Measurements from ENCODE around the gene PTPRD.
A peak's percentile ranks its signal among the peaks of the same experiment; 100 is the strongest.

PTPRD gene

GRCh38 chr9:8726692-8727091, 1886.1 kb downstream of the PTPRD start:
- H3K9me2 ChIP-seq (replicated peaks; ENCODE audit: low read depth, low read length), result no peaks in the 10 kb centered on the region
- H3K9me3 ChIP-seq (ENCODE audit: insufficient read depth, low read depth, low read length), result no peaks in the 10 kb centered on the region
- H3K4me2 ChIP-seq (ENCODE audit: low read depth, low read length, poor library complexity, severe bottlenecking), result no peak overlapping the region
- H3K9ac ChIP-seq (ENCODE audit: low read depth, low read length, poor library complexity, severe bottlenecking), result no peak overlapping the region
- no peak for TF ChIP-seq EZH2phosphoT487 (IDR thresholded peaks at IDR 0.05; ENCODE audit: borderline replicate concordance)
- no peak for TF ChIP-seq CTCF (conservative IDR thresholded peaks at IDR 0.05; ENCODE audit: low read length)
- peaks cover 86% of the 10 kb centered on the region for H3K4me1 ChIP-seq (ENCODE audit: insufficient read depth, low read length, poor library complexity, severe bottlenecking)
- peaks cover 9% of the 10 kb centered on the region for H4K20me1 ChIP-seq (ENCODE audit: insufficient read depth, low read length, poor library complexity, severe bottlenecking)
- no peaks in the 10 kb centered on the region for H3K27me3 ChIP-seq (ENCODE audit: insufficient read depth, low read length, poor library complexity, severe bottlenecking)
- peaks cover 3% of the 10 kb centered on the region; the same call in 1 of the 2 replicates for H3F3A ChIP-seq (ENCODE audit: low read depth)
- no peak overlapping the region for H3K4me3 ChIP-seq (ENCODE audit: low read length, poor library complexity, severe bottlenecking)
- peaks cover 80% of the 10 kb centered on the region for H3K79me2 ChIP-seq (ENCODE audit: insufficient read depth, low read length)
- H3K36me3 ChIP-seq (ENCODE audit: insufficient read depth, low read length), result peaks cover 21% of the 10 kb centered on the region; the same call in 1 of the 2 replicates
- no peak overlapping the region for H2AFZ ChIP-seq (ENCODE audit: low read length)

DNA sequence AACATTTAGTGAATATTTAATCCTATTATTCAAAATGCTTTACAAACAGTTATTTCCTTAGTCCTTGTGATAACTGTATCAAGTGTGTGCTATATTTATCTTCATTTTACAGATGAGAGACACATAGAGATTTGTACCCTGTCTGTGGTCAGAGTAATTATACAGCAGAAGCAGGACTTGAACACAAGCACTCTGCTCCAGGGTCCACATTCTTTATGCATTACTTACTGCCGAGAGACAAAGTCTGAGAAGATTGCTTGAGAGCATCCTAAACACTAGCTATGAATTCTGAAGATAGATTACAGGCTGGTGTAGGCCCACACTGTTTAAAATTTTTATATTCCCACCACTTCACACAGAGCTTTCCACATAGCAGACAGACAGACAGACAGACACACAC, 1887.2 kb downstream of the PTPRD start:
- Histone ChIP-seq H3F3A (ENCODE audit: low read depth) (peaks cover 5% of the 10 kb centered on the region), H3K79me2 (ENCODE audit: insufficient read depth, low read length) (peaks cover 79% of the 10 kb centered on the region), H2AFZ (ENCODE audit: low read length) (no peak overlapping the region), H3K4me1 (ENCODE audit: insufficient read depth, low read length, poor library complexity, severe bottlenecking) (peaks cover 84% of the 10 kb centered on the region), H3K4me2 (ENCODE audit: low read depth, low read length, poor library complexity, severe bottlenecking) (no peak overlapping the region), H3K9ac (ENCODE audit: low read depth, low read length, poor library complexity, severe bottlenecking) (no peak overlapping the region), H3K9me2 (replicated peaks; ENCODE audit: low read depth, low read length) (no peaks in the 10 kb centered on the region), H3K27me3 (ENCODE audit: insufficient read depth, low read length, poor library complexity, severe bottlenecking) (no peaks in the 10 kb centered on the region), H3K4me3 (ENCODE audit: low read length, poor library complexity, severe bottlenecking) (no peak overlapping the region), H3K9me3 (ENCODE audit: insufficient read depth, low read depth, low read length) (no peaks in the 10 kb centered on the region), H3K36me3 (ENCODE audit: insufficient read depth, low read length) (peaks cover 19% of the 10 kb centered on the region; the same call in 1 of the 2 replicates), H4K20me1 (ENCODE audit: insufficient read depth, low read length, poor library complexity, severe bottlenecking) (peaks cover 3% of the 10 kb centered on the region)
- TF ChIP-seq EZH2phosphoT487 (IDR thresholded peaks at IDR 0.05; ENCODE audit: borderline replicate concordance) (no peak), CTCF (conservative IDR thresholded peaks at IDR 0.05; ENCODE audit: low read length) (no peak)

GRCh38 chr9:8724284-8725018, 1888.4 kb downstream of the PTPRD start:
- Histone ChIP-seq H3K9ac (ENCODE audit: low read depth, low read length, poor library complexity, severe bottlenecking) (peak overlapping the region; percentile 18), H3K79me2 (ENCODE audit: insufficient read depth, low read length) (peaks cover 76% of the 10 kb centered on the region), H4K20me1 (ENCODE audit: insufficient read depth, low read length, poor library complexity, severe bottlenecking) (no peaks in the 10 kb centered on the region), H3K4me1 (ENCODE audit: insufficient read depth, low read length, poor library complexity, severe bottlenecking) (peaks cover 82% of the 10 kb centered on the region), H3K27me3 (ENCODE audit: insufficient read depth, low read length, poor library complexity, severe bottlenecking) (no peaks in the 10 kb centered on the region), H2AFZ (ENCODE audit: low read length) (no peak overlapping the region), H3K4me2 (ENCODE audit: low read depth, low read length, poor library complexity, severe bottlenecking) (no peak overlapping the region), H3K9me2 (replicated peaks; ENCODE audit: low read depth, low read length) (no peaks in the 10 kb centered on the region), H3K9me3 (ENCODE audit: insufficient read depth, low read depth, low read length) (no peaks in the 10 kb centered on the region), H3K36me3 (ENCODE audit: insufficient read depth, low read length) (peaks cover 19% of the 10 kb centered on the region; the same call in 1 of the 2 replicates), H3F3A (ENCODE audit: low read depth) (peaks cover 14% of the 10 kb centered on the region), H3K4me3 (ENCODE audit: low read length, poor library complexity, severe bottlenecking) (no peak overlapping the region)
- TF ChIP-seq EZH2phosphoT487 (IDR thresholded peaks at IDR 0.05; ENCODE audit: borderline replicate concordance), result no peak
- no peak for TF ChIP-seq CTCF (conservative IDR thresholded peaks at IDR 0.05; ENCODE audit: low read length)

Data from Loucy (cell line).